DOHH2 (cell line): ENCODE measurements around the gene TNFAIP8L3.

Experiments used
- H3F3A ChIP-seq: fragments of 200-600 bp; sonication (generic), shearing (Covaris generic); 2 replicates; pipeline ENCODE4 v1.6.0; 2016; ENCODE audit warnings: antibody characterized with exemption, mild to moderate bottlenecking; ENCODE audit not compliant: control insufficient read depth, insufficient read depth
- H3K27ac ChIP-seq: fragments of 200-600 bp; sonication (generic); 2 replicates; pipeline ENCODE4 v1.5.1; 2014; ENCODE audit warnings: low read depth, mild to moderate bottlenecking, low read length, moderate library complexity
- H3K27me3 ChIP-seq: fragments of 200-600 bp; sonication (generic); 2 replicates; pipeline ENCODE4 v1.6.1; 2014; ENCODE audit warnings: mild to moderate bottlenecking, low read length, mixed read lengths; ENCODE audit not compliant: control insufficient read depth
- H3K36me3 ChIP-seq: fragments of 200-600 bp; sonication (generic); 2 replicates; pipeline ENCODE4 v1.6.1; 2014; ENCODE audit warnings: mild to moderate bottlenecking, low read length, moderate library complexity, mixed read lengths; ENCODE audit not compliant: control insufficient read depth
- H3K4me1 ChIP-seq: fragments of 200-600 bp; sonication (generic); 2 replicates; pipeline ENCODE4 v1.6.1; 2014; ENCODE audit warnings: mild to moderate bottlenecking, low read length, mixed read lengths; ENCODE audit not compliant: control insufficient read depth
- H3K4me2 ChIP-seq: fragments of 200-600 bp; sonication (generic); 2 replicates; pipeline ENCODE4 v1.6.0; 2014; ENCODE audit warnings: mild to moderate bottlenecking, low read length, moderate library complexity
- H3K4me3 ChIP-seq: fragments of 200-600 bp; sonication (generic); 2 replicates; pipeline ENCODE4 v1.5.1; 2014; ENCODE audit warnings: mild to moderate bottlenecking, low read length, mixed read lengths
- H3K79me2 ChIP-seq: fragments of 200-600 bp; sonication (generic); 2 replicates; pipeline ENCODE4 v1.6.1; 2014; ENCODE audit warnings: mild to moderate bottlenecking, low read length, mixed read lengths; ENCODE audit not compliant: control insufficient read depth
- H3K9me2 ChIP-seq: fragments of 200-600 bp; sonication (generic); replicated peaks from 2 replicates; pipeline ENCODE4 v1.6.1; 2014; ENCODE audit warnings: mild to moderate bottlenecking, low read length, mixed read lengths; ENCODE audit not compliant: control insufficient read depth
- H3K9me3 ChIP-seq: fragments of 200-600 bp; sonication (generic); 2 replicates; pipeline ENCODE4 v1.6.1; 2014; ENCODE audit warnings: antibody characterized with exemption, low read length, mixed read lengths; ENCODE audit not compliant: control insufficient read depth, insufficient read depth
- H4K20me1 ChIP-seq: fragments of 200-600 bp; sonication (generic); 2 replicates; pipeline ENCODE4 v1.6.0; 2014; ENCODE audit warnings: low read depth, mild to moderate bottlenecking, antibody characterized with exemption, low read length, moderate library complexity; ENCODE audit not compliant: control insufficient read depth, insufficient read depth
- EZH2phosphoT487 ChIP-seq: fragments of 200-600 bp; sonication (generic); IDR thresholded peaks from 2 replicates; pipeline ENCODE4 v1.6.1; 2017; ENCODE audit warnings: borderline replicate concordance, mild to moderate bottlenecking, antibody characterized with exemption, low read length, moderate library complexity, mixed read lengths
- TF ChIP-seq, protein P1 (sequence below): fragments of 200-600 bp; sonication (generic); IDR thresholded peaks from one replicate; pipeline ENCODE4 v1.5.1; 2014; ENCODE audit warnings: antibody characterized with exemption, mild to moderate bottlenecking, low read depth, low read length; ENCODE audit not compliant: poor library complexity, severe bottlenecking

The TNFAIP8L3 gene

DNA sequence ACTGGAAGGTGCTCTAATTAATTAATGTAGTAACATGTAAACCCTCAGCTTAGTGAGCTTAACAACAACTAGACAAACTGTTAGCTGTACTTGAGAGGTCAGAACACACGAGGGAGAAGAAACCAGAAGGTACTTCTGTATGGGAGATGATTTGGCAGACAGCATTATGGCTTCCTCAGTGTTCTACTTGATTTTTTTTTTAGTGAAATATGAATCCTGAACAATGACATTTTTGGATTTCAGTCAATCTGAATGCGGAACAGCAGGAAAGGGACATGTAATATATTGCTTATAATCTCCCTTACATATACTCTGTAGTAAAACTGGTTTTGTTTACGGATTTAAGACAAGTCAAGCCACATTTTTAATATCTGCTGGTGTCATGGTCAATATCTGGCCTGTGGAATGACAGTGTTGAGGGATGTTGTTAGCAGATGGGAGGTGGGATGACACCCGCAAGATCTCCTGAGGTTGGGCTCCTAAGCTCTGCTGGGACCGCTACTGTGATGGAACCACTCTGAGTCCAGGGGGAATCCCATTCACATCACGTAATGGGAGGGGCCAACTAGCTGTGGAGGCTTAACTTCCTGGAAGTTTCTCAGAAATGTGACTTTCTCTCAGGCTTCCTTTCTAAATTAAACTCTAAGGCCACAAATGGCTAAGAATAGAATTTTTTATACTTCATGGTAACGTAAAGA is 18.7 kb downstream of the TNFAIP8L3 start:
- H3K4me1 ChIP-seq = peaks cover 19% of the 10 kb centered on the region
- 0 out of 2 replicates have a peak, but pooled peaks cover 4% of the 10 kb centered on the region for H3K27me3 ChIP-seq
- no peaks in the 10 kb centered on the region for H3K36me3 ChIP-seq
- 0 out of 2 replicates have a peak, but pooled peaks cover 3% of the 10 kb centered on the region for H3F3A ChIP-seq
- H3K9me2 ChIP-seq = no peaks in the 10 kb centered on the region
- H3K79me2 ChIP-seq = no peaks in the 10 kb centered on the region
- H3K27ac ChIP-seq = no peak overlapping the region
- no peak for TF ChIP-seq EZH2phosphoT487
- TF ChIP-seq, protein P1, sequence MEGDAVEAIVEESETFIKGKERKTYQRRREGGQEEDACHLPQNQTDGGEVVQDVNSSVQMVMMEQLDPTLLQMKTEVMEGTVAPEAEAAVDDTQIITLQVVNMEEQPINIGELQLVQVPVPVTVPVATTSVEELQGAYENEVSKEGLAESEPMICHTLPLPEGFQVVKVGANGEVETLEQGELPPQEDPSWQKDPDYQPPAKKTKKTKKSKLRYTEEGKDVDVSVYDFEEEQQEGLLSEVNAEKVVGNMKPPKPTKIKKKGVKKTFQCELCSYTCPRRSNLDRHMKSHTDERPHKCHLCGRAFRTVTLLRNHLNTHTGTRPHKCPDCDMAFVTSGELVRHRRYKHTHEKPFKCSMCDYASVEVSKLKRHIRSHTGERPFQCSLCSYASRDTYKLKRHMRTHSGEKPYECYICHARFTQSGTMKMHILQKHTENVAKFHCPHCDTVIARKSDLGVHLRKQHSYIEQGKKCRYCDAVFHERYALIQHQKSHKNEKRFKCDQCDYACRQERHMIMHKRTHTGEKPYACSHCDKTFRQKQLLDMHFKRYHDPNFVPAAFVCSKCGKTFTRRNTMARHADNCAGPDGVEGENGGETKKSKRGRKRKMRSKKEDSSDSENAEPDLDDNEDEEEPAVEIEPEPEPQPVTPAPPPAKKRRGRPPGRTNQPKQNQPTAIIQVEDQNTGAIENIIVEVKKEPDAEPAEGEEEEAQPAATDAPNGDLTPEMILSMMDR = no peak
- no peak overlapping the region for H3K4me2 ChIP-seq
- no peak overlapping the region for H3K4me3 ChIP-seq
- H4K20me1 ChIP-seq = no peaks in the 10 kb centered on the region
- H3K9me3 ChIP-seq = no peaks in the 10 kb centered on the region

DNA sequence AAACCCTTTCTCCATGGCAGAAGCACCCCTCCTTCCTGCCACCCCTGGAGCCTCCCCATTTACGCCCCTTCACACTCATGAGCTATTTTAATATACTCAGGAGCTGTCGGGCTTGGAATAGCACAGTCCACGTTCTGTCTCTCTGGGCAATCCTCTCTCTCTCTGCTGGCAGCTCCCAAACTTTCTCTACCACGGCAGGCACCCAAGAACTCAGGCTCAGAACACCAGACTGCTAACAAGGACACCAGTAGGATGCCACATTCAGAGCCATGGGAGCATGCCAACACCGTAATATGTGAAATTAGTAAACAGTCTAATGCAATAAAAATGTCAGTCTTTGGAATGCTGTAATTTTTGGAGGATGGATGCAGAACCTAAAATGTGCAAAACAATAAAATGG is 19.3 kb downstream of the TNFAIP8L3 start:
- Histone ChIP-seq H3K79me2 (no peaks in the 10 kb centered on the region), H3K4me2 (no peak overlapping the region), H3F3A (0 out of 2 replicates have a peak, but pooled peaks cover 4% of the 10 kb centered on the region), H3K9me3 (no peaks in the 10 kb centered on the region), H3K27me3 (0 out of 2 replicates have a peak, but pooled peaks cover 4% of the 10 kb centered on the region), H3K36me3 (no peaks in the 10 kb centered on the region), H3K4me3 (no peak overlapping the region), H3K27ac (no peak overlapping the region), H4K20me1 (no peaks in the 10 kb centered on the region), H3K4me1 (peaks cover 22% of the 10 kb centered on the region), H3K9me2 (no peaks in the 10 kb centered on the region)
- TF ChIP-seq, protein P1 = no peak
- TF ChIP-seq EZH2phosphoT487 = no peak

DNA sequence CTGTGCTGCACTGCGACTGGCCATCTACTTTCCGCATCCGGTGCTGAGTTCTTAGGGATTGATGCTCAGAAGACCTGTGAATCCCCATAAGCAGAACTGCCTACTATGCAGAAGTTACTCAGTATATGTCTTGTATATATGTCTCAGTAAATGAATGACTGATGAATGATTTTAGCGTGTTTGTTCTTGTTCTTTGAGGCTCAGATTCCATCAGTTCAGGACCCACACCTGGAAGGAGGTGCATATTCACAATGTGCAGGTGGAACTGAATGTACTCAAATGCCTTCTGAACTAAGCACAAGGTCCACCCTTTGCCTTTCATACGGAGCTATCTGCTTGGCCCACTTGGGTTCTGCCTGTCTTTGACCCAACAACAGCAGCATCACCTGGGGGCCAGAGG is 19.8 kb downstream of the TNFAIP8L3 start:
- H3K9me3 ChIP-seq = no peaks in the 10 kb centered on the region
- no peaks in the 10 kb centered on the region for H3K79me2 ChIP-seq
- H3F3A ChIP-seq = 0 out of 2 replicates have a peak, but pooled peaks cover 4% of the 10 kb centered on the region
- peaks cover 26% of the 10 kb centered on the region for H3K4me1 ChIP-seq
- H3K9me2 ChIP-seq = no peaks in the 10 kb centered on the region
- TF ChIP-seq, protein P1 = no peak
- no peak for TF ChIP-seq EZH2phosphoT487
- no peak overlapping the region for H3K27ac ChIP-seq
- H3K36me3 ChIP-seq = no peaks in the 10 kb centered on the region
- H3K4me2 ChIP-seq = no peak overlapping the region
- H4K20me1 ChIP-seq = no peaks in the 10 kb centered on the region
- H3K4me3 ChIP-seq = no peak overlapping the region
- H3K27me3 ChIP-seq = 0 out of 2 replicates have a peak, but pooled peaks cover 4% of the 10 kb centered on the region
